ENCODE measurements around the gene CCDC68.

Gene CCDC68

GRCh38 chr18:54877076-54877475 lies 82.2 kb downstream of the CCDC68 start:
- no peak for DNase-seq
- Histone ChIP-seq H3K36me3 (replicated peaks; ENCODE audit: insufficient read depth, low read length) (no peaks in the 10 kb centered on the region), H4K20me1 (ENCODE audit: insufficient read depth, low read length) (no peaks in the 10 kb centered on the region), H3K27ac (ENCODE audit: low read length) (no peak overlapping the region), H3K9ac (ENCODE audit: low read length) (no peak overlapping the region), H3F3A (ENCODE audit: insufficient read depth, low read length) (no peaks in the 10 kb centered on the region), H3K9me3 (replicated peaks; ENCODE audit: insufficient read depth, low read length) (no peaks in the 10 kb centered on the region), H3K9me2 (replicated peaks; ENCODE audit: insufficient read depth, low read length) (no peaks in the 10 kb centered on the region), H2AFZ (ENCODE audit: low read length) (no peak overlapping the region), H3K4me1 (ENCODE audit: low read length) (no peaks in the 10 kb centered on the region), H3K79me2 (ENCODE audit: low read length) (no peaks in the 10 kb centered on the region), H3K4me2 (ENCODE audit: low read depth, low read length) (no peak overlapping the region), H3K27me3 (replicated peaks; ENCODE audit: insufficient read depth, low read length) (no peaks in the 10 kb centered on the region), H3K4me3 (ENCODE audit: low read length) (no peak overlapping the region)
- TF ChIP-seq CTCF (IDR thresholded peaks at IDR 0.05; ENCODE audit: low read length) (no peak), EZH2 (optimal IDR thresholded peaks at IDR 0.05; ENCODE audit: low read depth, low read length) (no peak), EZH2phosphoT487 (IDR thresholded peaks at IDR 0.05; ENCODE audit: low read length) (no peak)

GRCh38 chr18:54875063-54875462 lies 84.2 kb downstream of the CCDC68 start:
- no peaks in the 10 kb centered on the region for H3K79me2 ChIP-seq (ENCODE audit: low read length)
- no peaks in the 10 kb centered on the region for H3K27me3 ChIP-seq (replicated peaks; ENCODE audit: insufficient read depth, low read length)
- no peak overlapping the region for H3K9ac ChIP-seq (ENCODE audit: low read length)
- H2AFZ ChIP-seq (ENCODE audit: low read length), result no peak overlapping the region
- H3K9me2 ChIP-seq (replicated peaks; ENCODE audit: insufficient read depth, low read length), result no peaks in the 10 kb centered on the region
- H3K4me2 ChIP-seq (ENCODE audit: low read depth, low read length), result no peak overlapping the region
- H3K9me3 ChIP-seq (replicated peaks; ENCODE audit: insufficient read depth, low read length), result no peaks in the 10 kb centered on the region
- no peaks in the 10 kb centered on the region for H4K20me1 ChIP-seq (ENCODE audit: insufficient read depth, low read length)
- TF ChIP-seq EZH2phosphoT487 (IDR thresholded peaks at IDR 0.05; ENCODE audit: low read length) (no peak), CTCF (IDR thresholded peaks at IDR 0.05; ENCODE audit: low read length) (no peak), EZH2 (optimal IDR thresholded peaks at IDR 0.05; ENCODE audit: low read depth, low read length) (no peak)
- no peak overlapping the region for H3K4me3 ChIP-seq (ENCODE audit: low read length)
- DNase-seq, result no peak
- no peaks in the 10 kb centered on the region for H3K4me1 ChIP-seq (ENCODE audit: low read length)
- H3K36me3 ChIP-seq (replicated peaks; ENCODE audit: insufficient read depth, low read length), result no peaks in the 10 kb centered on the region
- no peak overlapping the region for H3K27ac ChIP-seq (ENCODE audit: low read length)
- H3F3A ChIP-seq (ENCODE audit: insufficient read depth, low read length), result no peaks in the 10 kb centered on the region

GRCh38 chr18:54873884-54874255 lies 85.4 kb downstream of the CCDC68 start:
- Histone ChIP-seq H3K4me3 (ENCODE audit: low read length) (no peak overlapping the region), H3K79me2 (ENCODE audit: low read length) (no peaks in the 10 kb centered on the region), H3K9ac (ENCODE audit: low read length) (no peak overlapping the region), H3K4me1 (ENCODE audit: low read length) (no peaks in the 10 kb centered on the region), H3K36me3 (replicated peaks; ENCODE audit: insufficient read depth, low read length) (no peaks in the 10 kb centered on the region), H3K9me2 (replicated peaks; ENCODE audit: insufficient read depth, low read length) (no peaks in the 10 kb centered on the region), H2AFZ (ENCODE audit: low read length) (no peak overlapping the region), H3K4me2 (ENCODE audit: low read depth, low read length) (no peak overlapping the region), H4K20me1 (ENCODE audit: insufficient read depth, low read length) (no peaks in the 10 kb centered on the region), H3K27ac (ENCODE audit: low read length) (no peak overlapping the region), H3K27me3 (replicated peaks; ENCODE audit: insufficient read depth, low read length) (no peaks in the 10 kb centered on the region), H3K9me3 (replicated peaks; ENCODE audit: insufficient read depth, low read length) (no peaks in the 10 kb centered on the region), H3F3A (ENCODE audit: insufficient read depth, low read length) (no peaks in the 10 kb centered on the region)
- TF ChIP-seq EZH2phosphoT487 (IDR thresholded peaks at IDR 0.05; ENCODE audit: low read length) (no peak), EZH2 (optimal IDR thresholded peaks at IDR 0.05; ENCODE audit: low read depth, low read length) (no peak), CTCF (IDR thresholded peaks at IDR 0.05; ENCODE audit: low read length) (no peak)
- DNase-seq, result no peak

Data from MM.1S (cell line).